B cell (primary cell): ENCODE results near the gene ISG15.

ENCODE experiments used
- EZH2 ChIP-seq: IDR thresholded peaks from 2 replicates; pipeline ENCODE4 v1.6.1; 2012; ENCODE audit warnings: borderline replicate concordance, low read depth, mild to moderate bottlenecking, moderate library complexity, low read length; ENCODE audit not compliant: insufficient read depth, poor library complexity, severe bottlenecking
- TF ChIP-seq, protein P1 (sequence below): fragments of 200-600 bp; IDR thresholded peaks from one replicate; pipeline ENCODE4 v1.8.0; 2022; ENCODE audit warnings: antibody characterized with exemption, mild to moderate bottlenecking

DNA sequence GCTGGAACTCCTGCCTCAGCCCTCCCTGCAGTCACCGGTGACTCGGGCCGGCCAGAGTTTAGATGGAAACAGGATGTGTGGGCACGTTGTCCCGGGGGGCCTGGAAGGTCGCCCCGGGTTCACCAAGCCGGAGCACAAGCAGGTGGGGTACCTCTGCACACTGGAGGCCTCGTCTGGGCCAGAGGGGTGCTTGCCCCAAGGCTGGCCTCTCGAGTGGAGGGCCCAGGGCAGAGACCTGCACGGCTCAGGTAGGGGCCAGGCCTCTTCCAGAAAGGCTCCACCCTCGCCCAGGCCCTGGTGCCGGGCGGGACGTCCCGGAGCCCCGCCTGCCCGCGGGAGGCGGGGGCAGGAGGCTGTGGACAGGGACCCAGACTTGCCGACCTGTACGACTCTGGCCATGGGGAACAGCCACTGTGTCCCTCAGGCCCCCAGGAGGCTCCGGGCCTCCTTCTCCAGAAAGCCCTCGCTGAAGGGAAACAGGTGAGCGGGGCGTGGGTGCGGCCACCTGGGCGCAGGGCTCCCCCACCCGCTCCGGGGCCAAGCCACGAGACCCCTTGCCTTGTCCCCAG lies 47.1 kb upstream of the ISG15 start, which contains the start of gene PLEKHN1:
- TF ChIP-seq, protein P1, sequence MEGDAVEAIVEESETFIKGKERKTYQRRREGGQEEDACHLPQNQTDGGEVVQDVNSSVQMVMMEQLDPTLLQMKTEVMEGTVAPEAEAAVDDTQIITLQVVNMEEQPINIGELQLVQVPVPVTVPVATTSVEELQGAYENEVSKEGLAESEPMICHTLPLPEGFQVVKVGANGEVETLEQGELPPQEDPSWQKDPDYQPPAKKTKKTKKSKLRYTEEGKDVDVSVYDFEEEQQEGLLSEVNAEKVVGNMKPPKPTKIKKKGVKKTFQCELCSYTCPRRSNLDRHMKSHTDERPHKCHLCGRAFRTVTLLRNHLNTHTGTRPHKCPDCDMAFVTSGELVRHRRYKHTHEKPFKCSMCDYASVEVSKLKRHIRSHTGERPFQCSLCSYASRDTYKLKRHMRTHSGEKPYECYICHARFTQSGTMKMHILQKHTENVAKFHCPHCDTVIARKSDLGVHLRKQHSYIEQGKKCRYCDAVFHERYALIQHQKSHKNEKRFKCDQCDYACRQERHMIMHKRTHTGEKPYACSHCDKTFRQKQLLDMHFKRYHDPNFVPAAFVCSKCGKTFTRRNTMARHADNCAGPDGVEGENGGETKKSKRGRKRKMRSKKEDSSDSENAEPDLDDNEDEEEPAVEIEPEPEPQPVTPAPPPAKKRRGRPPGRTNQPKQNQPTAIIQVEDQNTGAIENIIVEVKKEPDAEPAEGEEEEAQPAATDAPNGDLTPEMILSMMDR: no peak
- TF ChIP-seq EZH2: no peak
